B cell (primary cell): ENCODE results near the gene LSM14B. TPM values are rescaled to one million over a fixed set of nuclear protein-coding genes. Genes with fewer than 3 reads are reported as not detected.
"Not testable (repeated sequence)": the region's sequence is repeated elsewhere in the genome, so short reads cannot be mapped to it uniquely, and the experiment has no call there.

Source experiments
- ATAC-seq: fragments of 200-7000 bp; cut with Tn5 transposase; one replicate; pipeline ENCODE4 v1.10.0; 2021; ENCODE audit warnings: low read depth, mild to moderate bottlenecking, moderate number of reproducible peaks, moderate library complexity
- CTCF ChIA-PET: fragments of 350-600 bp; sonication (Branson Sonifier 250); formaldehyde crosslinking; loops from one replicate; lab custom pipeline; 2021; ENCODE audit warnings: antibody characterized with exemption, inconsistent platforms; lab: Charles Lee
- POLR2A ChIA-PET: fragments of 350-600 bp; sonication (Branson Sonifier 250); formaldehyde crosslinking; loops from one replicate; lab custom pipeline; 2021; ENCODE audit warnings: antibody characterized with exemption; lab: Charles Lee
- DNase-seq: peaks from one replicate; pipeline ENCODE4 v3.0.0; 2013
- H2AFZ ChIP-seq: 2 replicates; pipeline ENCODE4 v1.6.1; 2012; ENCODE audit warnings: mild to moderate bottlenecking, low read depth, low read length; ENCODE audit not compliant: insufficient read depth, poor library complexity, severe bottlenecking
- H3K27ac ChIP-seq, 2 donors: 1 replicate in 1 of 2; 2 replicates in 1 of 2; pipeline ENCODE4 v1.5.1; 2012 to 2013; ENCODE audit warnings: low read length in 2 of 2, mild to moderate bottlenecking in 2 of 2, moderate library complexity in 1 of 2
- H3K27me3 ChIP-seq, 4 experiments: fragments of 200-600 bp in 1 of 4; sonication (generic) in 1 of 4; replicated peaks in 1 of 4; 1 replicate in 2 of 4; 2 replicates in 2 of 4; pipeline versions ENCODE4 v1.6.1 to v1.7.0; 2013 to 2016; ENCODE audit warnings: low read length in 3 of 4, mild to moderate bottlenecking in 2 of 4, mixed read lengths in 1 of 4, moderate library complexity in 1 of 4; ENCODE audit not compliant: insufficient read depth in 4 of 4, control insufficient read depth in 3 of 4; ENCODE audit errors: control extremely low read depth in 1 of 4
- H3K36me3 ChIP-seq, 2 experiments: replicated peaks in 1 of 2; 1 replicate in 1 of 2; 2 replicates in 1 of 2; pipeline versions ENCODE4 v1.6.1 to v1.7.1; 2013; ENCODE audit warnings: low read length in 1 of 2; ENCODE audit not compliant: insufficient read depth in 2 of 2, control insufficient read depth in 1 of 2; ENCODE audit errors: control extremely low read depth in 1 of 2, extremely low read depth in 1 of 2
- H3K4me1 ChIP-seq, 2 donors: fragments of 200-600 bp in 1 of 2; sonication (generic) in 1 of 2; 1 replicate in 1 of 2; 2 replicates in 1 of 2; pipeline versions ENCODE4 v1.5.1 to v1.6.1; 2013 to 2017; ENCODE audit warnings: low read length in 2 of 2; ENCODE audit not compliant: control insufficient read depth in 2 of 2, insufficient read depth in 2 of 2
- H3K4me2 ChIP-seq: replicated peaks from 2 replicates; pipeline ENCODE3; 2012; ENCODE audit warnings: mild to moderate bottlenecking, low read depth, low read length; ENCODE audit not compliant: poor library complexity, severe bottlenecking
- H3K4me3 ChIP-seq, 5 experiments: fragments of 200-600 bp in 1 of 5; sonication (generic) in 1 of 5; 1 replicate in 3 of 5; 2 replicates in 2 of 5; pipeline versions ENCODE4 v1.5.1 to v1.7.0; 2011 to 2016; ENCODE audit warnings: low read length in 4 of 5, mild to moderate bottlenecking in 4 of 5, low read depth in 2 of 5, control low read depth in 1 of 5, moderate library complexity in 1 of 5; ENCODE audit not compliant: insufficient read depth in 1 of 5; ENCODE audit errors: control extremely low read depth in 1 of 5, extremely low read depth in 1 of 5
- H3K79me2 ChIP-seq: fragments of 200-600 bp; sonication (generic); one replicate; pipeline ENCODE4 v1.6.0; 2016; ENCODE audit warnings: low read length; ENCODE audit not compliant: control insufficient read depth, insufficient read depth
- H3K9ac ChIP-seq: fragments of 200-600 bp; sonication (generic); 2 replicates; pipeline ENCODE4 v1.6.1; 2017; ENCODE audit warnings: mild to moderate bottlenecking, low read length, moderate library complexity
- H3K9me3 ChIP-seq, 3 donors: one replicate each; pipeline versions ENCODE4 v1.6.1 to v1.7.1; 2013; ENCODE audit warnings: low read length in 2 of 3; ENCODE audit not compliant: control insufficient read depth in 2 of 3, insufficient read depth in 1 of 3; ENCODE audit errors: control extremely low read depth in 1 of 3
- H4K20me1 ChIP-seq: 2 replicates; pipeline ENCODE4 v1.6.0; 2012; ENCODE audit warnings: mild to moderate bottlenecking, low read length; ENCODE audit not compliant: insufficient read depth, control insufficient read depth, poor library complexity, severe bottlenecking
- H3K27ac Mint-ChIP-seq: one replicate; pipeline ENCODE4 v1.8.0; 2021; ENCODE audit warnings: mixed read lengths
- H3K27me3 Mint-ChIP-seq: one replicate; pipeline ENCODE4 v1.8.0; 2021; ENCODE audit warnings: mixed read lengths
- H3K4me1 Mint-ChIP-seq: one replicate; pipeline ENCODE4 v1.8.0; 2021; ENCODE audit warnings: mixed read lengths
- H3K4me3 Mint-ChIP-seq: one replicate; pipeline ENCODE4 v1.8.0; 2021; ENCODE audit warnings: mixed read lengths
- H3K9me3 Mint-ChIP-seq: one replicate; pipeline ENCODE4 v1.8.0; 2022; ENCODE audit warnings: mixed read lengths; ENCODE audit not compliant: insufficient read depth
- EZH2 ChIP-seq: IDR thresholded peaks from 2 replicates; pipeline ENCODE4 v1.6.1; 2012; ENCODE audit warnings: borderline replicate concordance, low read depth, mild to moderate bottlenecking, moderate library complexity, low read length; ENCODE audit not compliant: insufficient read depth, poor library complexity, severe bottlenecking
- WGBS: methylation state at CpG from one replicate; pipeline ENCODE4 v1.1.5; 2013; ENCODE audit warnings: missing lambda C conversion rate; ENCODE audit not compliant: insufficient coverage; 5-methylcytosine and 5-hydroxymethylcytosine counted together
- intact Hi-C: fragments of 100-400 bp; cut with micrococcal nuclease; formaldehyde crosslinking; loops from one replicate; pipeline ENCODE4 v1.10.0; 2022
- polyA plus RNA-seq: library from polyadenylated mRNA; depleted of rRNA; stranded (reverse); fragments of >200 nt; gene quantifications from 2 replicates; pipeline ENCODE4 v1.2.3, GENCODE V29; 2012
- total RNA-seq, 2 donors: library from RNA; stranded (reverse); fragments of 120-200 nt in 1 of 2; gene quantifications; 1 replicate in 1 of 2; 2 replicates in 1 of 2; pipeline versions ENCODE4 v1.2.3 to v1.2.4, GENCODE V29; 2013 to 2022
- TF ChIP-seq, protein P1 (sequence below): fragments of 200-600 bp; IDR thresholded peaks from one replicate; pipeline ENCODE4 v1.8.0; 2022; ENCODE audit warnings: antibody characterized with exemption, mild to moderate bottlenecking

LSM14B gene
- total and polyA plus RNA-seq, 2 donors (not counting 1 experiment from before 2014, with no cell fraction given): 26.8 to 52.8 TPM

DNA sequence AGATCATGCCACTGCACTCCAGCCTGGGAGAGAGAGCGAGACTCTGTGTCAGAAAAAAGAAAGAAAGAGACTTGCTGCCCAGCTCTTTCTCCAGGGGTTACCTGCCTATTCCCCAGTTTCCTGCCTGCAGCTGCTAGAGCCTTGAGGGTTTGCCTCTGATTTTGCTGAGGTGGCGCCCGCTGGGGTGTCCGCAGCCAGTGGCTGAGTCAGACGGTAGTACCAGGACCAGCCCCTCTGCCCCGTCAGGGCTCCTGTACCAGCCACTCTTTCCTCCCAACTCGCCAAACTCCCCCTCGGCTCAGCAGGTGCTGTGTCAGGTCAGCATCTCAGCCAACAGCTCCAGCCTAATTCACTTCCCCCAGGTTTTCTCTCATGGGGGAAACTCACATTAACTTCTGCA is 7.4 kb upstream of the LSM14B start:
- Histone ChIP-seq H3K79me2 (no peaks in the 10 kb centered on the region), H3K27ac (no peak overlapping the region), H3K9ac (no peak overlapping the region), H2AFZ (no peak overlapping the region), H3K4me1 (peaks cover 5 to 10% of the 10 kb centered on the region in 2 donors), H4K20me1 (no peaks in the 10 kb centered on the region), H3K4me3 (no peak overlapping the region), H3K36me3 (no peaks in the 10 kb centered on the region), H3K9me3 (peaks cover 0 to 86% (median 31%) of the 10 kb centered on the region in 3 donors), H3K27me3 (peaks cover 0 to 16% (median 0%) of the 10 kb centered on the region in 4 experiments), H3K4me2 (no peak overlapping the region)
- no peak for DNase-seq
- intact Hi-C loops: no loop called here
- Mint-ChIP-seq H3K4me1 (no peaks in the 10 kb centered on the region), H3K9me3 (peaks cover 8% of the 10 kb centered on the region), H3K27me3 (peaks cover 2% of the 10 kb centered on the region), H3K27ac (no peak overlapping the region), H3K4me3 (no peak overlapping the region)
- ChIA-PET POLR2A (no interaction called here), CTCF (no interaction called here)
- TF ChIP-seq, protein P1, sequence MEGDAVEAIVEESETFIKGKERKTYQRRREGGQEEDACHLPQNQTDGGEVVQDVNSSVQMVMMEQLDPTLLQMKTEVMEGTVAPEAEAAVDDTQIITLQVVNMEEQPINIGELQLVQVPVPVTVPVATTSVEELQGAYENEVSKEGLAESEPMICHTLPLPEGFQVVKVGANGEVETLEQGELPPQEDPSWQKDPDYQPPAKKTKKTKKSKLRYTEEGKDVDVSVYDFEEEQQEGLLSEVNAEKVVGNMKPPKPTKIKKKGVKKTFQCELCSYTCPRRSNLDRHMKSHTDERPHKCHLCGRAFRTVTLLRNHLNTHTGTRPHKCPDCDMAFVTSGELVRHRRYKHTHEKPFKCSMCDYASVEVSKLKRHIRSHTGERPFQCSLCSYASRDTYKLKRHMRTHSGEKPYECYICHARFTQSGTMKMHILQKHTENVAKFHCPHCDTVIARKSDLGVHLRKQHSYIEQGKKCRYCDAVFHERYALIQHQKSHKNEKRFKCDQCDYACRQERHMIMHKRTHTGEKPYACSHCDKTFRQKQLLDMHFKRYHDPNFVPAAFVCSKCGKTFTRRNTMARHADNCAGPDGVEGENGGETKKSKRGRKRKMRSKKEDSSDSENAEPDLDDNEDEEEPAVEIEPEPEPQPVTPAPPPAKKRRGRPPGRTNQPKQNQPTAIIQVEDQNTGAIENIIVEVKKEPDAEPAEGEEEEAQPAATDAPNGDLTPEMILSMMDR: no peak
- no peak for TF ChIP-seq EZH2
- WGBS: 55% methylated on average over 8 of the region's 8 CpGs
- ATAC-seq: no peak

DNA sequence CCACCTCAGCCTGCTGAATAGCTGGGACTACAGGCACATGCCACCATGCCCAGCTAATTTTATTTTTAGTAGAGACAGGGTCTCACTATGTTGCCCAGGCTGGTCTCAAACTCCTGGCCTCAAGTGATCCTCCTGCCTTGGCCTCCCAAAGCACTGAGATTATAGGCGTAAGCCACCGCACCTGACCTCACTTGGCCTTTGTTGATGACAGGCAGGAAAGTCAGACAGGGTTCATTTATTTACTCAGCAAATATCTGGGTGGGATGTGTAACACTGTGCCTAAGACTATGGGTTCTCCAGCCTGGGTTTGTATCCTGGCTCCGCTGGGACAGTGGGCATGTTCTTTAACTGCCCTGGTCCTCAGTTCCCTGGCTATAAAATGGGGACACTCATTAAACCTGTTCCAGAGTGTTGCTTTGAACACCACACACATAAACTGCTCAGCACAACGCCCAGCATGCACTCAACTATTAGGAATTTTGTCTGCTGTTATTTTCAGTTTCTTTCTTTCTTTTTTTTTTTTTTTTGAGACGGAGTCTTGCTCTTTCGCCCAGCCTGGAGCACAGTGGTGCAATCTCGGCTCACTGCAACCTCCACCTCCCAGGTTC is 6.4 kb upstream of the LSM14B start:
- H3K4me3 ChIP-seq, H3K9me3 Mint-ChIP-seq, H3K27ac ChIP-seq, H3K27ac Mint-ChIP-seq, H3K4me1 Mint-ChIP-seq, intact Hi-C loops, H3K79me2 ChIP-seq, ATAC-seq, H3K4me2 ChIP-seq, POLR2A ChIA-PET, H2AFZ ChIP-seq, CTCF ChIA-PET, H4K20me1 ChIP-seq, H3K27me3 Mint-ChIP-seq, H3K9ac ChIP-seq, H3K4me3 Mint-ChIP-seq, DNase-seq, H3K36me3 ChIP-seq: not testable (repeated sequence)
- WGBS: 95% methylated on average over 4 of the region's 7 CpGs
- Histone ChIP-seq H3K27me3 (peaks cover 0 to 16% (median 0%) of the 10 kb centered on the region in 4 experiments), H3K4me1 (peaks cover 5 to 12% of the 10 kb centered on the region in 2 donors), H3K9me3 (peaks cover 0 to 76% (median 25%) of the 10 kb centered on the region in 3 donors)
